Measurements from ENCODE around the gene RAD51C. TPM values are rescaled to one million over a fixed set of nuclear protein-coding genes. Genes with fewer than 3 reads are reported as not detected.
"Not testable (repeated sequence)": the region's sequence is repeated elsewhere in the genome, so short reads cannot be mapped to it uniquely, and the experiment has no call there.

The RAD51C gene
- 10 to 100 TPM in 3 of 4 donors, 1 to 10 TPM in 1; 7.1 to 18.3 (median 15.7) TPM for total RNA-seq

DNA sequence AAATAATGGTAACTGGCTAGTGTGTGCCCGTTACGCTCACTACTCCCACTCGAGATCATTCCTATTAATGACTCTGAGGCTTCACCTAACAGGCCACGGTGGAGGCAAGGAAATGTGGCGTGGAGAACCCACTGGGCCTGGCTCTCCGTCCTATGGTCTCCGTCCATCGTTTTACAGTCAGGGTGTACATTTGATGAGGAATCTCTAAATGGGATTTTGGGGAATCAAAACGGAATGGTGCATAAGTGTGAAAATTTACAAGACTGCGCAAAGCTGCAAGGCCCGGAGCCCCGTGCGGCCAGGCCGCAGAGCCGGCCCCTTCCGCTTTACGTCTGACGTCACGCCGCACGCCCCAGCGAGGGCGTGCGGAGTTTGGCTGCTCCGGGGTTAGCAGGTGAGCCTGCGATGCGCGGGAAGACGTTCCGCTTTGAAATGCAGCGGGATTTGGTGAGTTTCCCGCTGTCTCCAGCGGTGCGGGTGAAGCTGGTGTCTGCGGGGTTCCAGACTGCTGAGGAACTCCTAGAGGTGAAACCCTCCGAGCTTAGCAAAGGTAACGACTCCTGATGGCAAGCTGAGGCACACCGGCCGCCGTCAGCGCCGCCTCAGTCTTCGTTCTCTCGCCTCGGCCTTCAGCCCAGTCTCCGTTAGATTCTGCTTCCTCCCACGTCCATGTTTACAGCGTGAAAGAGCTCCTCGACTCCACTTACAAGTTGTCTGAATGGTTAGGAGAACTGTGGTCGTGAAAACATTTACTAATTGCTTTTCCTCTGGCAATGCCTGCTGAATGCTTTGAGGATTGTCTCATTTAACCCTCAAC is at the start of gene RAD51C:
TSS of gene RAD51C (plus strand) at position 364 of the 817 bp plus-strand sequence. CDS start at position 406, 42 bp downstream.
- peak; percentile 36 for DNase-seq (ENCODE audit: low spot score)
- TF ChIP-seq, protein P1, sequence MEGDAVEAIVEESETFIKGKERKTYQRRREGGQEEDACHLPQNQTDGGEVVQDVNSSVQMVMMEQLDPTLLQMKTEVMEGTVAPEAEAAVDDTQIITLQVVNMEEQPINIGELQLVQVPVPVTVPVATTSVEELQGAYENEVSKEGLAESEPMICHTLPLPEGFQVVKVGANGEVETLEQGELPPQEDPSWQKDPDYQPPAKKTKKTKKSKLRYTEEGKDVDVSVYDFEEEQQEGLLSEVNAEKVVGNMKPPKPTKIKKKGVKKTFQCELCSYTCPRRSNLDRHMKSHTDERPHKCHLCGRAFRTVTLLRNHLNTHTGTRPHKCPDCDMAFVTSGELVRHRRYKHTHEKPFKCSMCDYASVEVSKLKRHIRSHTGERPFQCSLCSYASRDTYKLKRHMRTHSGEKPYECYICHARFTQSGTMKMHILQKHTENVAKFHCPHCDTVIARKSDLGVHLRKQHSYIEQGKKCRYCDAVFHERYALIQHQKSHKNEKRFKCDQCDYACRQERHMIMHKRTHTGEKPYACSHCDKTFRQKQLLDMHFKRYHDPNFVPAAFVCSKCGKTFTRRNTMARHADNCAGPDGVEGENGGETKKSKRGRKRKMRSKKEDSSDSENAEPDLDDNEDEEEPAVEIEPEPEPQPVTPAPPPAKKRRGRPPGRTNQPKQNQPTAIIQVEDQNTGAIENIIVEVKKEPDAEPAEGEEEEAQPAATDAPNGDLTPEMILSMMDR (IDR thresholded peaks at IDR 0.05): no peak
- ATAC-seq (ENCODE audit: low FRiP score): peak; percentile 89

DNA sequence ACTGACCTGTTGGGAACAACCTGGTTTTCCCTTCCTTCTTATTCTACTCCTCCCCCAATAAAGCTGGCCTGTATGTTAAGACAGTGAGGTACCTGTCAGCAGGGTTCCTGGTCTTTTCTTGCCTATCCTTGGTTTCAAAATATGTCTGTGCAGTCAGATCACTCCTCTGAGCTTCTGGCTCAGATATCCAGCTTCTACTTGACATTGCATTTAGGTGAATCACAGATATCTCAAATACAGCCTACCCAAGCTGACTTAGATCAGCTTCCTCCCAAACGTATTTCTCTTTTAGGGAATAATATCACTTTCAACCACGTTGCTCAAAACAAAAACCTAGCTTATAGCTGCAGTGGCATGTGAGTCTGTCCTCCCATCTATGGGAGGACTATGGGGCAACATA is 49.3 kb upstream of the RAD51C start:
- no peak for DNase-seq (ENCODE audit: low spot score)
- ATAC-seq (ENCODE audit: low FRiP score): peak; percentile 51
- TF ChIP-seq, protein P1 (IDR thresholded peaks at IDR 0.05): no peak

DNA sequence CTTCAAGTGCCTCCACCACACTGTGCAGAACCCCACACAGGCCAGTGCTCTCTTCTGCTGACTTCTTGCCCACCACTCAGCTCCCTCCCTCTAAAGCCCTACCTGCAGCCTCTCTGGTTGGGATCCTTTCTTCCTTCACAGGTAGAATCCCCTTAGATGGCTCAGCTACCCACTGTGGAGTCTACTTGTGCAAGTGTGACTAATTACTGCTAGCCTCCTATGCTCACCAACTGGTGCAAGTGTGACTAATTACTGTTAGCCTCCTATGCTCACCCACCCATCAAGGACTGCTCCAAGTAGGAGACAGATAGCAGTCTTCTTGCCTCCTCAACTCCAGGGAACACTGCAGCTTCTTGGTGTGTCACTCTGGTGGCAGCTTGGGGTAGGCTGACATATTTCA is 44.2 kb upstream of the RAD51C start:
- DNase-seq (ENCODE audit: low spot score) (no peak), ATAC-seq (ENCODE audit: low FRiP score) (no peak)
- TF ChIP-seq, protein P1 (IDR thresholded peaks at IDR 0.05): no peak

DNA sequence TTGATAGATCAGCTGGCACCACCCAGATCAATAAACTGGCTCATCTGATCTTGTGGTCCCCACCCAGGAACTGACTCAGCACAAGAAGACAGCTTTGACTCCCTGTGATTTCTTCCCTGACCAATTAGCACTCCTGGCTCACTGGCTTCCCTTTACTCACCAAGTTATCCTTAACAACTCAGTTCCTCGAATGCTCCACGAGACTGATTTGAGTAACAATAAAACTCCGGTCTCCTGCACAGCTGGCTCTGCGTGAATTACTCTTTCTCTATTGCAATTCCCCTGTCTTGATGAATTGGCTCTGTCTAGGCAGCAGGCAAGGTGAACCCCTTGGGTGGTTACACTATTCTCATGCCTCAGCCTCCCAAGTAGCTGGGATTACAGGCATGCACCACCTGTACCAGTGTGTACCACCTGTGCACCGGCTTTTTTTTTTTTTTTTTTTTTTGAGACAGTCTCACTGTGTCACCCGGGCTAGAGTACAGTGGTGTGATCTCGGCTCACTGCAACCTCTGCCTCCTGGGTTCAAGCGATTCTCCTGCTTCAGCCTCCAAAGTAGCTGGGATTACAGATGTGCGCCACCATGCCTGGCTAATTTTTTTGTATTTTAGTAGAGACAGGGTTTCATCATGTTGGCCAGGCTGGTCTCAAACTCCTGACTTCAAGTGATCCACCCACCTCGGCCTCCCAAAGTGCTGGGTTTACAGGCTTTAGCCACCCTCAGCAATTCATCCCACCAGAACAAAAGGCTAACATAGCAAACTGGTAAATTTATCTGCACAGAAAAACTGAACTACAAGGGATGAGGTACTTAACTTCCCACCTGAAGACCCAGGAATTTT is 34.2 kb upstream of the RAD51C start:
- not testable (repeated sequence) for DNase-seq (ENCODE audit: low spot score)
- ATAC-seq (ENCODE audit: low FRiP score): peak; percentile 5

- TF ChIP-seq, protein P1 (IDR thresholded peaks at IDR 0.05): no peak
- ATAC-seq (ENCODE audit: low FRiP score) (peak; percentile 92), DNase-seq (ENCODE audit: low spot score) (peak; percentile 47)
Measured at GRCh38 chr17:58658804-58659713, 33.3 kb upstream of the RAD51C start.

GRCh38 chr17:58659714-58660084 is 32.7 kb upstream of the RAD51C start:
- ATAC-seq (ENCODE audit: low FRiP score); DNase-seq (ENCODE audit: low spot score): not testable (repeated sequence)

- TF ChIP-seq, protein P1 (IDR thresholded peaks at IDR 0.05): no peak
- ATAC-seq (ENCODE audit: low FRiP score): no peak
- DNase-seq (ENCODE audit: low spot score): no peak
Measured at GRCh38 chr17:58660621-58661020, 31.8 kb upstream of the RAD51C start.

All from omental fat pad (tissue), 4 donors.